Stimulated activated naive CD8-positive, alpha-beta T cell treated with anti-CD3 and anti-CD28 coated beads, Interleukin-15, Interleukin-2, amounts not matched to agents 100 U/mL and 50 U/mL, for 24 hours (primary cell): ENCODE results near the gene NACAD.

Experiments used
- ATAC-seq: fragments of 150-1000 bp; cut with Tn5 transposase; one replicate; pipeline ENCODE4 v1.10.0; 2021
- DNase-seq: peaks from one replicate; pipeline ENCODE4 v3.0.0; 2021

Gene NACAD

GRCh38 chr7:45092100-45092930 is 3.5 kb upstream of the NACAD start:
- DNase-seq (no peak), ATAC-seq (no peak)

- peak; percentile 77 for DNase-seq
- peak; percentile 56 for ATAC-seq
These were observed 647 bp upstream of the NACAD start for GRCh38 chr7:45089341-45089891.

- ATAC-seq (no peak), DNase-seq (no peak)
These were observed 545 bp downstream of the NACAD start for GRCh38 chr7:45088146-45088701.

GRCh38 chr7:45087301-45088145 is 1.2 kb downstream of the NACAD start:
- DNase-seq, result no peak
- no peak for ATAC-seq

- no peak for DNase-seq
- no peak for ATAC-seq
These were observed 2.3 kb downstream of the NACAD start for GRCh38 chr7:45086331-45087065.

GRCh38 chr7:45085619-45086200 is 3.1 kb downstream of the NACAD start:
- no peak for DNase-seq
- ATAC-seq, result no peak

GRCh38 chr7:45084901-45085618 is 3.7 kb downstream of the NACAD start:
- no peak for ATAC-seq
- no peak for DNase-seq

- ATAC-seq, result no peak
- no peak for DNase-seq
These were observed 4.4 kb downstream of the NACAD start for GRCh38 chr7:45084336-45084735.

- ATAC-seq (no peak), DNase-seq (no peak)
These were observed 5.9 kb downstream of the NACAD start for GRCh38 chr7:45082831-45083331.

- no peak for ATAC-seq
- no peak for DNase-seq
These were observed 6.5 kb downstream of the NACAD start for GRCh38 chr7:45082031-45082830.

- no peak for ATAC-seq
These were observed 7.1 kb downstream of the NACAD start for GRCh38 chr7:45081670-45081974.

GRCh38 chr7:45080958-45081669 is 7.7 kb downstream of the NACAD start:
- DNase-seq (no peak), ATAC-seq (no peak)

More at GRCh38 chr7:45081670-45081974, 7.1 kb downstream of the NACAD start:
- DNase-seq, result no peak

- no peak for DNase-seq
- no peak for ATAC-seq
These were observed 8.4 kb downstream of the NACAD start for GRCh38 chr7:45080265-45080957.

- DNase-seq (no peak), ATAC-seq (no peak)
These were observed 10.6 kb downstream of the NACAD start for GRCh38 chr7:45078125-45078681.

GRCh38 chr7:45077579-45077978 is 11.2 kb downstream of the NACAD start:
- ATAC-seq, result no peak

GRCh38 chr7:45076946-45077345 is 11.8 kb downstream of the NACAD start:
- no peak for ATAC-seq
- DNase-seq, result no peak

More at GRCh38 chr7:45077579-45077978, 11.2 kb downstream of the NACAD start:
- DNase-seq, result no peak

- ATAC-seq (no peak), DNase-seq (no peak)
These were observed 12.6 kb downstream of the NACAD start for GRCh38 chr7:45075871-45076796.
